Endothelial cell (in vitro differentiated cells): ENCODE results near the gene UTF1. TPM values are rescaled to one million over a fixed set of nuclear protein-coding genes. Genes with fewer than 3 reads are reported as not detected.

ENCODE experiments used
- DNase-seq: peaks from one replicate; pipeline ENCODE4 v3.0.0; 2021; ENCODE audit warnings: low spot score
- H3K27ac Mint-ChIP-seq: one replicate; pipeline ENCODE4 v1.8.0; 2021; ENCODE audit warnings: mixed read lengths, inconsistent platforms; ENCODE audit not compliant: unreplicated experiment
- H3K27me3 Mint-ChIP-seq: one replicate; pipeline ENCODE4 v1.8.0; 2021; ENCODE audit warnings: mild to moderate bottlenecking, moderate library complexity, mixed read lengths, inconsistent platforms; ENCODE audit not compliant: unreplicated experiment
- H3K36me3 Mint-ChIP-seq: one replicate; pipeline ENCODE4 v1.8.0; 2021; ENCODE audit warnings: mild to moderate bottlenecking, low read depth, mixed read lengths, inconsistent platforms; ENCODE audit not compliant: unreplicated experiment
- H3K4me1 Mint-ChIP-seq: one replicate; pipeline ENCODE4 v1.8.0; 2021; ENCODE audit warnings: mild to moderate bottlenecking, mixed read lengths, inconsistent platforms; ENCODE audit not compliant: unreplicated experiment
- H3K4me3 Mint-ChIP-seq: one replicate; pipeline ENCODE4 v1.8.0; 2021; ENCODE audit warnings: mild to moderate bottlenecking, mixed read lengths, inconsistent platforms; ENCODE audit not compliant: unreplicated experiment
- H3K9me3 Mint-ChIP-seq: one replicate; pipeline ENCODE4 v1.8.0; 2021; ENCODE audit warnings: mixed read lengths, inconsistent platforms; ENCODE audit not compliant: unreplicated experiment
- CTCF ChIP-seq: fragments of 200-600 bp; sonication (generic); IDR thresholded peaks from one replicate; pipeline ENCODE4 v1.5.0; 2021; ENCODE audit warnings: antibody characterized with exemption; ENCODE audit not compliant: unreplicated experiment
- total RNA-seq: library from RNA; stranded (reverse); fragmentation: NEBNext Ultra II Directional; extraction: Animal tissue kit (Norgen Biotek cat#: 25700); gene quantifications from one replicate; pipeline ENCODE4 v1.2.1, GENCODE V29; 2021; ENCODE audit not compliant: unreplicated experiment

UTF1 gene
- total RNA-seq, 1 donor from 2014 or later: 0.38 TPM

- H3K27me3 Mint-ChIP-seq: peaks cover 8% of the 10 kb centered on the region
- no peak overlapping the region for H3K4me3 Mint-ChIP-seq
- H3K4me1 Mint-ChIP-seq: no peaks in the 10 kb centered on the region
- H3K36me3 Mint-ChIP-seq: no peaks in the 10 kb centered on the region
- TF ChIP-seq CTCF: no peak
- H3K27ac Mint-ChIP-seq: no peak overlapping the region
- DNase-seq: no peak
- H3K9me3 Mint-ChIP-seq: no peaks in the 10 kb centered on the region
Measured at GRCh38 chr10:133215586-133215985, 14.4 kb upstream of the UTF1 start.

GRCh38 chr10:133216776-133217175 lies 13.2 kb upstream of the UTF1 start:
- no peaks in the 10 kb centered on the region for H3K9me3 Mint-ChIP-seq
- H3K36me3 Mint-ChIP-seq: no peaks in the 10 kb centered on the region
- H3K4me3 Mint-ChIP-seq: no peak overlapping the region
- TF ChIP-seq CTCF: no peak
- H3K4me1 Mint-ChIP-seq: no peaks in the 10 kb centered on the region
- H3K27ac Mint-ChIP-seq: no peak overlapping the region
- H3K27me3 Mint-ChIP-seq: peaks cover 8% of the 10 kb centered on the region
- no peak for DNase-seq

GRCh38 chr10:133217800-133218589 lies 12.0 kb upstream of the UTF1 start:
- peaks cover 5% of the 10 kb centered on the region for H3K27me3 Mint-ChIP-seq

GRCh38 chr10:133218891-133219290 lies 11.1 kb upstream of the UTF1 start:
- Mint-ChIP-seq H3K4me1 (no peaks in the 10 kb centered on the region), H3K27ac (no peak overlapping the region), H3K9me3 (no peaks in the 10 kb centered on the region), H3K36me3 (no peaks in the 10 kb centered on the region), H3K27me3 (peaks cover 6% of the 10 kb centered on the region), H3K4me3 (no peak overlapping the region)
- no peak for DNase-seq
- TF ChIP-seq CTCF: no peak

More at GRCh38 chr10:133217800-133218589, 12.0 kb upstream of the UTF1 start:
- Mint-ChIP-seq H3K27ac (no peak overlapping the region), H3K4me1 (no peaks in the 10 kb centered on the region), H3K4me3 (no peak overlapping the region), H3K9me3 (no peaks in the 10 kb centered on the region), H3K36me3 (no peaks in the 10 kb centered on the region)
- no peak for TF ChIP-seq CTCF
- no peak for DNase-seq

- DNase-seq: no peak
- Mint-ChIP-seq H3K4me1 (no peaks in the 10 kb centered on the region), H3K27ac (no peak overlapping the region), H3K36me3 (no peaks in the 10 kb centered on the region), H3K27me3 (peaks cover 11% of the 10 kb centered on the region), H3K4me3 (no peak overlapping the region), H3K9me3 (no peaks in the 10 kb centered on the region)
- no peak for TF ChIP-seq CTCF
Measured at GRCh38 chr10:133219782-133220181, 10.2 kb upstream of the UTF1 start.
